ENCODE results near the gene PRR7. TPM values are rescaled to one million over a fixed set of nuclear protein-coding genes. Genes with fewer than 3 reads are reported as not detected.

Gene PRR7
- total and polyA plus RNA-seq, 2 of the 13 experiments (the other 11 are each of a cell fraction or from before 2014, with no cell fraction given), result 4.8 to 5.0 TPM

- TF ChIP-seq AKNA (CRISPR knock-in tag; IDR thresholded peaks at IDR 0.05; ENCODE audit: borderline replicate concordance) (no peak), SRSF4 (IDR thresholded peaks at IDR 0.05; ENCODE audit: low read depth, low read length, poor library complexity, severe bottlenecking) (no peak), ZNF30 (CRISPR knock-in tag; IDR thresholded peaks at IDR 0.05) (no peak), XBP1 (CRISPR knock-in tag; IDR thresholded peaks at IDR 0.05) (no peak), KAT2B (IDR thresholded peaks at IDR 0.05; ENCODE audit: borderline replicate concordance, low read depth, low read length) (0 out of 2 replicates have a peak, but pooled peaks have one; percentile 25), ARNT2 (CRISPR knock-in tag; IDR thresholded peaks at IDR 0.05; ENCODE audit: low read depth) (no peak), ZNF576 (CRISPR knock-in tag; IDR thresholded peaks at IDR 0.05) (no peak), KMT2A (CRISPR knock-in tag; IDR thresholded peaks at IDR 0.05) (0 out of 2 replicates have a peak, but pooled peaks have one; percentile 13), CBX5 (CRISPR knock-in tag; IDR thresholded peaks at IDR 0.05; ENCODE audit: borderline replicate concordance) (no peak), NRL (CRISPR knock-in tag; IDR thresholded peaks at IDR 0.05; ENCODE audit: borderline replicate concordance) (0 out of 2 replicates have a peak, but pooled peaks have one; percentile 41), ZNF207 (IDR thresholded peaks at IDR 0.05; ENCODE audit: borderline replicate concordance) (no peak), ZXDC (CRISPR knock-in tag; IDR thresholded peaks at IDR 0.05) (no peak), RXRB (CRISPR knock-in tag; IDR thresholded peaks at IDR 0.05; ENCODE audit: borderline replicate concordance) (0 out of 2 replicates have a peak, but pooled peaks have one; percentile 15), MTF1 (CRISPR knock-in tag; IDR thresholded peaks at IDR 0.05) (no peak), ZNF644 (CRISPR knock-in tag; IDR thresholded peaks at IDR 0.05; ENCODE audit: low read depth) (peak; percentile 72), ZNF260 (CRISPR knock-in tag; IDR thresholded peaks at IDR 0.05; ENCODE audit: borderline replicate concordance, low read depth) (no peak), JUNB (CRISPR knock-in tag; IDR thresholded peaks at IDR 0.05; ENCODE audit: borderline replicate concordance) (no peak)
- TF ChIP-seq, protein P1, sequence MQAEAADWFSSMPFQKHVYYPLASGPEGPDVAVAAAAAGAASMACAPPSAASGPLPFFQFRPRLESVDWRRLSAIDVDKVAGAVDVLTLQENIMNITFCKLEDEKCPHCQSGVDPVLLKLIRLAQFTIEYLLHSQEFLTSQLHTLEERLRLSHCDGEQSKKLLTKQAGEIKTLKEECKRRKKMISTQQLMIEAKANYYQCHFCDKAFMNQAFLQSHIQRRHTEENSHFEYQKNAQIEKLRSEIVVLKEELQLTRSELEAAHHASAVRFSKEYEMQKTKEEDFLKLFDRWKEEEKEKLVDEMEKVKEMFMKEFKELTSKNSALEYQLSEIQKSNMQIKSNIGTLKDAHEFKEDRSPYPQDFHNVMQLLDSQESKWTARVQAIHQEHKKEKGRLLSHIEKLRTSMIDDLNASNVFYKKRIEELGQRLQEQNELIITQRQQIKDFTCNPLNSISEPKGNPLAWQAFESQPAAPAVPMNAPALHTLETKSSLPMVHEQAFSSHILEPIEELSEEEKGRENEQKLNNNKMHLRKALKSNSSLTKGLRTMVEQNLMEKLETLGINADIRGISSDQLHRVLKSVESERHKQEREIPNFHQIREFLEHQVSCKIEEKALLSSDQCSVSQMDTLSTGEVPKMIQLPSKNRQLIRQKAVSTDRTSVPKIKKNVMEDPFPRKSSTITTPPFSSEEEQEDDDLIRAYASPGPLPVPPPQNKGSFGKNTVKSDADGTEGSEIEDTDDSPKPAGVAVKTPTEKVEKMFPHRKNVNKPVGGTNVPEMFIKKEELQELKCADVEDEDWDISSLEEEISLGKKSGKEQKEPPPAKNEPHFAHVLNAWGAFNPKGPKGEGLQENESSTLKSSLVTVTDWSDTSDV (CRISPR knock-in tag; IDR thresholded peaks at IDR 0.05), result 0 out of 2 replicates have a peak, but pooled peaks have one; percentile 39
Measured at GRCh38 chr5:177409043-177409801, 37.4 kb upstream of the PRR7 start, which contains the start of gene F12 (continued).

Data from HepG2 (cell line).